ENCODE data around the gene KCNG3.

The KCNG3 gene

DNA sequence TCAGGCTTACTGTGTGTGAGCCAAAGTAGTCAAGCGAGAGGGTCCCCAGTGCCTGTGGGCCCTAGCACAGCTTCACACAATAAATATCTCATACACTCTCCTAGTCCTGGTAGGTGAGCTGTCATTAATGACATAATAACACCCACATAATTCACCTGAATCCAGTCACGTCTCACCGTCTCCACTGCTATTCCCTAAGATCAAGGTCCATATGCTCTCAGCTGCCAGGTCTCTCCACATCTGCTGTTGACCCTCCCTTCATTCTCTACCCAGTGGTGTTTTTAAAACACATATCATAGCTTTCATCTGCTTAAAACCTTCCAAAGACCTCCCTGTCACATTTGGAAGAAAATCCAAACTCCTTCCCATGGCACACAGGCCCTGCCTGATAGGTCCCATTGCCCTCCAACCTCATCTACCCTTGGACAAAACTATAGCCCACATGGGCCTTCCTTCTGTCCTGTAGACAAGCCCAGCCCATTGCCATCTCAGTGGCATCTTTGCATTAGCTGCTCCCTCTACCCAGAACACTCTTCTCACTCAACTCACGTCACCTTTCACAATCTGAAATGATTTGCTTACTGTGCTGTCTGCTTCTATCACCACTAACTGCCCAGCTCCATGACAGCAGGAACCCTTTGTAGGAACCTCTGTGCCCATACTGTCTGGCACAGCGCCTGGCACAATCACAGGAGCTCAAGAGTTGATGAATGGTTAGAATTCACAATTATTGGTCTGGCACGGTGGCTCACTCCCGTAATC lies 7.5 kb downstream of the KCNG3 start:
- DNase-seq, result no peak

DNA sequence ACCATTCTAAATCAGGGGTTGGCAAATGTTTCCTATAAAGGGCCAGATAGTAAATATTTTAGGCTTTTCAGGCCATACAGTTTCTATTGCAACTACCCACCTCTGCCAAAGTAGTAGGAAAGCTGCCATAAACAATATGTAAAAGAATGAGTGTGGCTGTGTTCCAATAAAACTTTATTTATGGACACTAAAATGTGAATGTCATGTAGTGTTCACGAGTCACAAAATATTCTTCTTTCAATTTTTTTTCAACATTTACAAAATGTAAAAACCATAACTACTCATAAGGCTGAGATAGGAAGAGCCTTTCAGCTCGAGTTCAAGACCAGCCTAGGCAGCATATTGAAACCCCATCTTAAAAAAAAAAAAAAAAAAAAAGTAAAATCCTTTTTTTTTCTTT lies 13.4 kb downstream of the KCNG3 start:
- DNase-seq, result no peak

DNA sequence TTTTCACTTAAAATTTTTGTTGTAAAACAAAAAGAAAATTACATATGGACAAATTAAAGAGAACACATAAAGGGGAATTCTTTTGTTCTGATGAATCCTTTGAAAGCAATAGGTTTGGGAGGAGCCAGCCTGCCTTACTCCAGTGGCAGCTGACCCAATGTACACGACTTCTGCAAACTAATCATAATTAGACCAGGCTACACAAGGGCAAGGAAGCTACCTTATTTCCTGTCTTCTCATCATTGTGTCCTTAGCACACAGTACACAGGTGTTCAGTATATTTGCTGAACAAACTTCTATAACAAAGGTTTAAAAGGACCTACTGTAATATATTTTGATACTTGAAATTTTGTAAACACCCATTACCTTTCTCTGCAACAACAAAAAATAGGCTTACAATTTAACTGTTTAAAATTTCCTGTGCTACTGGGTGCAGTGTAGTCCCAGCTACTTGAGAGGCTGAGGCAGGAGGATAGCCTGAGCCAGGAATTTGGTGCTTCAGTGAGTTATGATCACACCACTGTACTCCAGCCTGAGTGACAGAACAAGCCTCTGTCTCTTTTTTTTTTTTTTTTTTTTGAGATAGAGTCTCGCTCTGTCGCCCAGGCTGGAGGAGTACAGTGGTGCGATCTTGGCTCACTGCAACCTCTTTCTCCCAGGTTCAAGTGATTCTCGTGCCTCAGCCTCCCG lies 18.9 kb downstream of the KCNG3 start:
- no peak for DNase-seq

DNA sequence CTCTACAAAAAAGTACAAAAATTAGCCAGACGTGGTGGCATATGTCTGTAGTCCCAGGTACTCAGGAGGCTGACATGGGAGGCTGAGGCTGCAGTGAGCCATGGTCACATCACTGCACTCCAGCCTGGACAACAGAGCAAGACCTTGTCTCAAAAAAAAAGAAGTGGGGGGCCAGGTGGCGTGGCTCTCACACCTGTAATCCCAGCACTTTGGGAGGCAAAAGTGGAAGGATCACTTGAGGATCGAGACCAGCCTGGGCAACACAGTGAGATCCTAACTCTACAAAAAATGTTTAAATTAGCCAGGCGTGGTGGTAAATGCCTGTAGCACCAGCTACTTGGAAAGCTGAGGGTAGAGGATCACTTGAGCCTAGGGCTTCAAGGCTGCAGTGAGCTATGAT lies 23.1 kb downstream of the KCNG3 start:
- no peak for DNase-seq

DNA sequence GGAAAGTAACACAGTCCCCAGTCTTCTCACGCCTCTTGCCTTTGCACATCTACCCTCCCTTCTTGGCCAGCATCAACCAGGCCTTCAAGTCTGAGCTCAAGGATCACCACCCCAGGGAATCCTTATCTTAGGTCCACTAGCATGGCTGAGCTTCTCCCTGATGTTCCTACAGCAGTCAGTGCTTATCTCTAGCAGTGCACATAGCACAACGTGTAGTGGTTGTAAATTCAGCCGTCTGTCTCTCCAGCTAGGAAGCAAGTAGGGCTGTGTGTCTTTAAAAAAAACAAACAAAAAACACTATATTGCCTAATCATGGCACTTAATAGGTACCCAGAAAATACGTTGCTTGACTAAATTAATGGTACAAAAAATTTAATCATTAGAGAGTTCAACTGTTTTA lies 29.2 kb downstream of the KCNG3 start:
- DNase-seq, result no peak

DNA sequence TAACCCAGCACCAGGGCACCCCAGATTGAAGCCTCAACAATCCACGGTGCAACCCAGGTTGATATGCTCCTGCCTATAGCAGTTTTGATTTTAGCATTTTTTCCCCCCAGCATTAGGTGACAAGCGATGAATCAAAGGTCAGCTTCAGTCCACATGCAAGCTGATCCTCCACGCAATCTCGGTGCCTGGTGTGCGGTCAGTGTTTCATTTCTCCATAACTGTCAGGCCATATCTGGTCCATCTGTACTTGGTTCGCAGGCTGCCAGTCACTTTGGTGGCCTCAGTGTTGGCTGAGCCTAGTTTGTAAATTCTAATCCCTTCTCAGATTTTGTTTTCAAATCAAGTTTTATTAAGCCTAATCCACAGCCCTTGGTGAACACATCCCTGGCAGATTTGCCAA lies 30.2 kb downstream of the KCNG3 start:
- no peak for DNase-seq

DNA sequence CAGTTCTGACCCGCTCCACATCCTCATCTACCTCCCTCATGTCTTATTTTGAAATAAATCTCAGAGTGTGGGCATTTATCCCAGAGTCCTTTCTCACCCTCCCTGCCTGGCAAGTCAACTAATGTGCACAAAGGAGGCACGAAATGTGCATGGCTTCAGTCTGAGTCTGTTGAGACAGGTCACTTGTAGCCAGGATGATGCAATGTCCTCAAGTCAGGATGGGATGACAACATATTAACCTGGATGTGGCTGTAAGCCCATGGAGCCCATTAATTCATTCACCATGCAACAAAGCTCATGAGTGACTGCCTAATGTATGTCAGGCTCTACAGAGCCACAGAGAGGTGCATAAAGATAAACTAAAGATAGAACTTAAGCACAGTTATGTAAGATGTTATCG lies 34.5 kb downstream of the KCNG3 start:
- no peak for DNase-seq

DNA sequence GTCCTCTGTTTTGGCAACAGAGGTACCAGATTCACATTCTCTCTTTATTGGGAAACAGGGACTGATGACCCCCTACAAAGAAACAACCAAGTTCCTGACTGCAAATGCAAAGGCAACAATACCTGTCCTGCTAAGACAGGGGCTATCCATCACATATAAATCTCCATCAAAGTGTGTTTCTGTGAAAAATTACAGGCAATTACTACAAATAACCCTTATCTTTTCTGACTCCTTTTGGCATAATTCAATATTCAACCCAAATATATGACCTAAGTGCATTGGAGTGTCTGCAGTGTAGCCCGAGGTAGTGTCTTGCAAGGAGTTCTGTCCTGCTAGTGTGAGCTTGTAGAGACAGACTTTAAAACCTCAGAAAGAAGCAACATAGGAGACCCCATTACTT lies 35.4 kb downstream of the KCNG3 start:
- DNase-seq, result no peak

DNA sequence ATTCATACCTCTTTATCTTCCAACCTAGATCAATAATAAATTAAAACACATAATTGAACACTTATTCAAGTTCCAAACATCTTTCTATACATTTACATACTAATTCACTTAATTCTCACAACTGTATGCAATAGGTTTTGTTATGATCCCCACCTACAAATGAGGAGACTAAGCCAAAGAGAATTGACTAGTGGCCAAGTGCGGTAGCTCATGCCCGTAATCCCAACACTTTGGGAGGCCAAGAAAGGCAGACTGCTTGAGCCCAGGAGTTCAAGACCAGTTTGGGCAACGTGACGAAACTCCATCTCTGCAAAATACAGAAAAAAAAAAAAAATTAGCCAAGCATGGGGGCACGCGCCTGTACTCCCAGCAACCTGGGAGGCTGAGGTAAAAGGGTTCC lies 36.8 kb downstream of the KCNG3 start:
- no peak for DNase-seq

DNA sequence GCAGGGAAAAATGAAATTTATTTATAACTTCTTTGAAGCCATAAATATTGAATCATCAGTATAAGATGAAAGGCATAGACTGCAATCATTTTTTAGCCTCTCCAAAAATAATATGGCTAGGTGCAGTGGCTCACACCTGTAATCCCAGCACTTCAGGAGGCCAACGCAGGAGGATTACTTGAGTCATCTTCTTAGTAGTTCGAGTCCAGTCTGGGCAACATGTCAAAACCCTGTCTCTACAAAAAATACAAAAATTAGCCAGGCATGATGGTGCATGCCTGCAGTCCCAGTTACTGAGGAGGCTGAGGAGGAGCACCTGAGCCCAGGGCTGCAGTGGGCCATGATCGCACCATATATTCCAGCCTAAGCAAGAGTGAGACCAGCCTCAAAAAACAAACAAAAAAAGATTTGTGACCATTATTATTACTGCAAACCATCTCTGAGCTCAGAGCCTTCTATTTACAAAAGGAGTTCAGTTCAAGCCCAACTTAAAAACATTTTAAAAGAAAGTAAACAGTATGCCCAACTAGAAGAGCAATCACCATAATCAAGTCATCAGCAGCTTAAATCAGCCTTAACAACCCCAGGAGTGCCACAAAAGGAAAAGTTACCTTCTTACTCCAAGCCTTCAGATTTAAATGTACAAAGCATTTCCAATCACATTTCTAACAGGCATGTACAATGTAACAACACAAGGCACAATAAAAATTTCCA lies 37.5 kb downstream of the KCNG3 start:
- no peak for DNase-seq

DNA sequence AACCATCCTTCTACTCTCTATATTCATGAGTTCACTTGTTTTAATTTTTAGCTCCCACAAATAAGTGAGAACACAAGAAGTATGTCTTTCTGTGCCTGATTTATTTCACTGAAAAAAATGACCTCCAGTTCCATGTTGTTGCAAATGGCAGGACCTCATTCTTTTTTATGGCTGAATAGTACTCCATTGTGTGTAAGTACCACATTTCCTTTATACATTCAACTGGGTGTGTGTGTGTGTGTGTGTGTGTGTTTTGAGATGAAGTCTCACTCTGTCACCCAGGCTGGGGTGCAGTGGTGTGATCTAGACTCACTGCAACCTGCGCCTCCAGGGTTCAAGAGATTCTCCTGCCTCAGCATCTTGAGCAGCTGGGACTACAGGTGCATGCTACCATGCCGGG lies 41.2 kb downstream of the KCNG3 start:
- DNase-seq, result no peak

DNA sequence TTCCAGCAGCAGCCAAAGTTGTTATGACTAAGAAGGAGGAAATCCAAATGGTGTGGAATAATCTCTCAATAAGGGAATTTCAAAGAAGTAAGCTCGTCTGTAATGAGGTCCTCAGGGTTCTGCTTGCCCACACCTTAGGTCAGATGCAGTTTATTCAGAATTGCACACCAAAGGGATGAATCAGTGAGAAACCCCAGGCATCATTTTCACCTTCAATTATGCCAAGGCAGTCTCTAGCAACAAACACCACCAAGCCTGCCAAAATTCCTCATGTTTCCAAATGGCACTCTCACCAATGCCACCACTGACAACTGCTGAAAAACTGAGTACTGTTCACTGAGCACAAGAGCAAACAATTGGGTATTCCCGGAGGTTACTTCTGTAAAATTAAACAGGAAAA lies 43.6 kb downstream of the KCNG3 start:
- DNase-seq, result no peak

DNA sequence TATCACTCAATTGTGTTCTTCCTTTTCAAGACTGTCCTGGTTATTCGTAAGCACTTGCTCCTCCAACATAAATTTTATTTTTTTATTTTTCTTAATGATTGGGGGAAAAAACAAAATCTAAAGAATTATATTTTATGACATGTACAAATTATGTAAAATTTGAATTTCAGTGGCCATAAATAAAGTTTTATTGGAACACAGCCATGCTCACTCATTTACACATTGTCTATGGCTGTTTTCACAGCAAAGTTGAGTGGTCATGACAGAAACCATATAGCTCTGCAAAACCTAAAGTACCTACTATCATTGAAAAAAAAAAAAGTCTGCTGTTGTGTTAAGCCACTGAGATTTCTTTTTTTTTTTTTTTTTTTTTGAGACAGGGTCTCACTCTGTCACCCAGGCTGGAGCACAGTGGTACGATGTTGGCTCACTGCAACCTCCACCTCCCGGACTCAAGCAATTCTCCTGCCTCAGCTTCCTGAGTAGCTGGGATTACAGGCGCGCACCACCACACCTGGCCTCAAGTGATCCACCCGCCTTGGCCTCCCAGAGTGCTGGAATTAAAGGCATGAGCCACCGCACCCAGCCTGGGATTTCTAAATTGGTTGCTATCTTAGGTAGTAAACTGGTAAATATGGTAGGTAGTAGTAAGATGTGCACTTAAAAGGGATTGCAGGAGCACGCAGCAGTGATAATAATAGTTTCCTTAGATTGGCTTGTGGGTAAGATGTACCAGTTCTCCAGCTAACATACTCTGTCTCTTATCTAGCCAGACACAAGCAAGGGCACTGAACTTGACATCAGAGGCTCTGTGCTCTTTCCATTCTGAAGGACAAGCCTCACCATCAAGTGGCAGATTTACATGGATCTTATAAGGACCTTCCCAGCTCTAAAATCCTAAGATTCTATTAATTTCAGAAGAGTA lies 44.4 kb downstream of the KCNG3 start:
- DNase-seq, result no peak

DNA sequence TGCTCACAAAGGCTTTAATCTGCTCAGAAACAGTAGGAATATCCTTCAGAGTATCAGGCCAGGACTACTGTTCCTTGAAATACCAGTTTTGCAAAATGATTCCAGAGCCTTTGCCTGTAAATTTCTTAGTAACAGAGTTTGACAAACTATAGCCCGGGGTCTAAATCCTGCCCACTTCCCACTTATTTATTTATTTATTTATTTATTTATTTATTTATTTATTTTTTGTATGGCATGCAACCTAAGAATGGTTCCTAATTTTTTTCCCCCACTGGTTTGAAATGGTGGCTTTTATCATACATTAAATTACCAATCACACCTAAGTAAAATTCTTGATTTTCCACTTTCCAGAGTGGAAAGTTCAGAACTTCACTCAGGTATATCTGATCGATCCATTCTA lies 45.6 kb downstream of the KCNG3 start:
- no peak for DNase-seq

DNA sequence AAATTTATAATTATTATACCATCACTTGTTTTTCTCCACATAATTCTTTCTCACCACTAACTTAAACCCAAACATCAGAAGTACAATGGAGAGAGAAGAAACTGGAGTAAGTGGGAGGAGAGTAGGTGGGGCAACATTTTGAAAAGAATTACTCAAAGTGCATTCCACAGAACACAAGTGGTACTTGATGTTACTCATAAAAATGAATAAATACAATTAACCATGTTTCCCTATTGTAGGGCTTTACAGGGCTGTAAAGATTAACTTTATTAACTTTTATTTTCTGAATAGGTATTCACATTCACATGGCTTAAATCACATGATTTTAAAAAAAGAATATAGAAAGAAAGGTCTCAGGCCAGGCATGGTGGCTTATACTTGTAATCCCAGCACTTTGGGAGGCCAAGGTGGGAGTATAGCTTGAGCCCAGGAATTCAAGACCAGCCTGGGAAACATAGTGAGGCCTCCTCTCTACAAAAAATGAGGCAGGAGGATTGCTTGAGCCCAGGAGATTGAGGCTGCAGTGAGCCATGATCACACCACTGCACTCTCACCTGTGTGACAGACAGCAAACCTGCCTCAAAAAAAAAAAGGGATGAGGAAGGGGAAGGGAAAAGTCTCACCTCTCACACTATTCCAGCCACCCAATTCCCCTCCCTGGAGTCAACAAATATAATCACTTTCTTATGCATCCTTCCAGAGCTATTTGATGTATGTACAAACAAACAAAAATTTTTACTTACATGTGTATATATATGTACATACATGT lies 47.1 kb downstream of the KCNG3 start:
- DNase-seq, result no peak

DNA sequence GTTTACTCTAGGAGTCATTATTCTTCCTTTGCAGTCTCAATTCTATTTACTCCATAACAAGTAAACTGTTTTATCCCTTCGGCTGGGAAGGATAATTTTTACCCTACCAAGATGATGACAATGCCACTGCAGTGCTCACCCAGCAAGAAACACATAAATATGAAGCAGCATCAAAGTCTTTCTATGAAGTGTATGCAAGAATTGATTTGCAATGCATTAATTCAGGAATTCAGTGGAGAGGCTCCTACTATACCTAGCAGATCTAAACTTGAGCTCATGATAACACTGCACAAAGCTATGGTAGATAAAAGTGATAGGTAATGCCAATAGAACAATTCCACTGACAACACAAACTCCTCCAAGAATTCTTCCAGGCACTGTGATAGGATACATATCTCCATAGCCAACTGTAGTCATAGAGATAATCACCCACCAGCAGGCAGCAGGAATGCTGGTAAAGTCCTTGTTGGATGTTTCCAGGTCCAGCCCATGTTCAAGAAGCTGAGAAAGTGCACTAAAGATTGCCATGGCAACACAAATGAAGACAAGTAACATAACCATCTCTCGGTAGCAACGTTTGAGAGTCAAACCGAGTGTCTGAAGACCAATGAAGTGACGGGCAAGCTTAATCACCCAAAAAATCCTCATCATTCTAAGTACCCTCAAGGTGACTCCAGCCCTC lies 49.9 kb downstream of the KCNG3 start:
- DNase-seq, result no peak

DNA sequence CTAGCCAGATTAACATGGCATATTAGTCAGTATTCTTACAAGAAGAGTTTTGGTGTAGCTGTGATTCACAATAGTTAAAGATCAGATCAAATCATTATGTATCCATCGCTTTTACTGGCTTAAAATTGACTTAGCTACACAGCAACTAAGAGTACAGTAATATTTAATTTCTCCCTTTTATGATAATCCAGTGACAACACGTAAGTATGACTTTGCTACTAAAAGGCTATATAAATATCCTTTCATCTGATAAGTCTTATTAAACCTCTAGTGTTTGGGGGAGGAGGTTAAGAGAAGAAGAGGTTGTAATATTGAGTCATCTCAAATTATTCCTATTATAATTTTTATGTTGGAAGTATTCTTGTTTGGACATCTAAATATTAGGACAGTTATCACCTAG lies 51.0 kb downstream of the KCNG3 start:
- DNase-seq, result no peak

DNA sequence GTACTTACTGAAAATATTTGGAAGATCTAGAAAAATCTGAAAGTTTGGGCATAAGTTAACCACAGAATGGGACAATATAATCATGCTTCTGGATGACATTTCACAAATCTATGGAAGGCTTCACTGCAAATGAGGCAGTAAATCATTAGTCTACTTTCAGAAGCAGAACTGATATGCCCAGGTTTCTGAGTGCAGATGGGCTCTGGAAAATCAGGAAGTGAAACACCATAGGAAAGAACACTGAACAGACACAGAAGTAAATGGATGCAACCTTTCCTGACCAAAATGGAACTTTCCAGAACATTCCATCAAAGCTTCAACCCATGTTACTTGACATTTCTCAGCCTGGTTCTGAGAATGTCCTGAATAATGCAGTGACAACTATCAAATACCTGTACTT lies 55.1 kb downstream of the KCNG3 start:
- DNase-seq, result no peak

DNA sequence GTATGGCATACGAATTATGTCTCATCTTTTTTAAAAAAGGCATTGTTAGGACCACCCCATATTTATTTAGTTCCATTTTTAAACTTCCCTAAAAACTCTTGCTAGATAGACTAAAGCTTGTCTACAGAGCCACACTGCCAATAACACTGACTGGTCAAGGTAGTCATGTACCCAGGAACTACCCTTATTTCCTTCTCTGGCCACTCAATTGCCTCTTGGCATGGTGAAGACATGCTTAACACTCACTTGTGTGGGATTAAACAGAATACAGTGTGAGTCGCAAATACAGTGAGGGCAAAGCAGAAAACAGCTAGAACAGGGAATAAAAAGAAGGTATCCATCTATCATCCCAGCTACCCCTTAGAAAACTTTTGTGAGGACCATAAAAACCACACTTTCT lies 57.4 kb downstream of the KCNG3 start:
- DNase-seq, result no peak

DNA sequence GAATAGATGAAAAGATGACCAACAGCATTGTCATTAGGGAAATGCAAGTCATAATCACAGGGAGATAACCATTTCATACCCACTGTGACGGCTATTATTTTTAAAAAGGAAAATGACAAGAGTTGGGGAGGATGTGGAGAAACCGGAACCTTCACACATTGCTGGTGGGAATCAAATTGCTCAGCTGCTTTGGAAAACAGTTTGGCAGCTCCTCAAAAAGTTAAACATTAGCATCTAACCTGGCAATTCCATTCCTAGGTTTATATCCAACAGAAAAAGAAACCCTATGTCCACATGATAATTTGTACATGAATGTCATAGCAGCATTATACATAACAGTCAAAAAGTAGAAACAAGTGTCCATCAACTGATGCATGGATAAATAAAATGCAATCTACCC lies 58.2 kb downstream of the KCNG3 start:
- no peak for DNase-seq

DNA sequence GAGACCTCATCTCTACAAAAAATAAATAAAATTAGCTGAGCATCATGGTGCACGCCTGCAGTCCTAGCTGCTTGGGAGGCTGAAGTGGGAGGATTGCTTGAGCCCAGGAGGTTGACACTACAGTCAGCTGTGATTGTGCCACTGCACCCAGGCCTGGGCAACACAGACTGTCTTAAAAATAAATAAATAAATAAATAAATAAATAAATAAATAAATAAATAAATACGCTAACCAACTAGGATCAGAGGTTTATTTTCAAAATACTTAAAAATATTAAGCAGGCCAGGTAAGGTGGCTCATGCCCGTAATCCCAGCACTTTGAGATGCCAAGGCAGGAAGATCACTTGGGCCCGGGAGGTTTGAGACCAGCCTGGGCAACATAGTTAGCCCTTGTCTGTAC lies 63.6 kb downstream of the KCNG3 start:
- no peak for DNase-seq

DNA sequence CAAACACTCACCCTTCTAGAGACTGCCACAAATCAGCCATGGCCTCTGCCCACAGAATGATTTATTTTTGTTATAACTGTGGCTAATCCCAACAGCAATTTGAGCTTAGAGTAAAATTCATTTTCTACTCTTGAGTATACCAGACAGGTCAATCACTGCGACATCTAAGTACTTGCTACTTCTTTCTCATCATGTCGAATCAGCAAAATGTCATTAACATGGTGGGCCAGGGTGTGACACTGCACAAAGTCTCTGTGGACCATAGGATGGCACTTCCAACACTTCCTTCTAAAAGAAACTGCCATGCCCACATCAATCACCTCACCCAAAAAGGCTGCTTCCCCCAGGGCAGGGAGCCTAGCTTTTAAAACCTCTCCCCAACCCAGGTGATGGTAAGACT lies 64.4 kb downstream of the KCNG3 start:
- no peak for DNase-seq
